ENCODE data around the gene RTCA. TPM values are rescaled to one million over a fixed set of nuclear protein-coding genes. Genes with fewer than 3 reads are reported as not detected.
"Not testable (repeated sequence)": the region's sequence is repeated elsewhere in the genome, so short reads cannot be mapped to it uniquely, and the experiment has no call there.

RTCA gene
- total RNA-seq, 1 experiment from 2014 or later = 60.4 TPM

DNA sequence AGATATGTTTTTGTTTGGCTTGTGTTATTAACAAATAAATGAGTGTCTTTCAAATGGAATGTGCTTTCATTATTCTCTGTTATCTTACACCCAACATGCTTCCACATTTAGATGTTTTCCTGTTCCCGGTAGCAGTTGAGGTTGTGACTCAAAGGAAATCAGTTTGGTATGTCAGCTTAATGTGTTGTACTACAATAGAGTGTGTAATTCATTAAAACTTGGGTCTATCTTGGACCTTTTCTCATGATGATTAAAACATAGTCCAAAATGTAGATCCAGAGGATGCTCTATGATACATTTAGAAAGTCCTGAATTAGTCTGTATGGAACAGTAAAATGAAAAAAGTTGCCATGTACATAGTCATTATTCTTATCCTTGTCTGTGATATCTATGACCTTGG is 26.7 kb downstream of the RTCA start:
- intact Hi-C loops (cut with micrococcal nuclease) = loop anchor here (5.0 kb wide), 1 partner anchor 165 kb away; no protein-coding TSS in a partner anchor
- peaks cover 35% of the 10 kb centered on the region for H3K36me3 Mint-ChIP-seq (ENCODE audit: insufficient read depth, unreplicated experiment)
- H3K27me3 Mint-ChIP-seq (ENCODE audit: insufficient read depth, unreplicated experiment) = no peaks in the 10 kb centered on the region
- H3K4me3 Mint-ChIP-seq (ENCODE audit: unreplicated experiment) = no peak overlapping the region
- TF ChIP-seq, protein P1, sequence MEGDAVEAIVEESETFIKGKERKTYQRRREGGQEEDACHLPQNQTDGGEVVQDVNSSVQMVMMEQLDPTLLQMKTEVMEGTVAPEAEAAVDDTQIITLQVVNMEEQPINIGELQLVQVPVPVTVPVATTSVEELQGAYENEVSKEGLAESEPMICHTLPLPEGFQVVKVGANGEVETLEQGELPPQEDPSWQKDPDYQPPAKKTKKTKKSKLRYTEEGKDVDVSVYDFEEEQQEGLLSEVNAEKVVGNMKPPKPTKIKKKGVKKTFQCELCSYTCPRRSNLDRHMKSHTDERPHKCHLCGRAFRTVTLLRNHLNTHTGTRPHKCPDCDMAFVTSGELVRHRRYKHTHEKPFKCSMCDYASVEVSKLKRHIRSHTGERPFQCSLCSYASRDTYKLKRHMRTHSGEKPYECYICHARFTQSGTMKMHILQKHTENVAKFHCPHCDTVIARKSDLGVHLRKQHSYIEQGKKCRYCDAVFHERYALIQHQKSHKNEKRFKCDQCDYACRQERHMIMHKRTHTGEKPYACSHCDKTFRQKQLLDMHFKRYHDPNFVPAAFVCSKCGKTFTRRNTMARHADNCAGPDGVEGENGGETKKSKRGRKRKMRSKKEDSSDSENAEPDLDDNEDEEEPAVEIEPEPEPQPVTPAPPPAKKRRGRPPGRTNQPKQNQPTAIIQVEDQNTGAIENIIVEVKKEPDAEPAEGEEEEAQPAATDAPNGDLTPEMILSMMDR (IDR thresholded peaks at IDR 0.05; ENCODE audit: unreplicated experiment) = no peak
- POLR2A ChIA-PET = interaction anchor here (1.3 kb wide), 1 partner anchor 26 kb away, joined by 7 read pairs; no protein-coding TSS in a partner anchor
- CTCF ChIA-PET = interaction anchor here (0.6 to 1.3 kb wide), 2 partner anchors 162 to 167 kb away, joined by 3 read pairs; no protein-coding TSS in a partner anchor
- no peak for DNase-seq (ENCODE audit: unreplicated experiment)
- H3K4me1 Mint-ChIP-seq (ENCODE audit: insufficient read depth, unreplicated experiment) = no peaks in the 10 kb centered on the region
- no peaks in the 10 kb centered on the region for H3K9me3 Mint-ChIP-seq (ENCODE audit: unreplicated experiment)
- BruUV-seq (replicated peaks) = no TSS peak
- H3K27ac Mint-ChIP-seq (ENCODE audit: low read depth, unreplicated experiment) = no peak overlapping the region

DNA sequence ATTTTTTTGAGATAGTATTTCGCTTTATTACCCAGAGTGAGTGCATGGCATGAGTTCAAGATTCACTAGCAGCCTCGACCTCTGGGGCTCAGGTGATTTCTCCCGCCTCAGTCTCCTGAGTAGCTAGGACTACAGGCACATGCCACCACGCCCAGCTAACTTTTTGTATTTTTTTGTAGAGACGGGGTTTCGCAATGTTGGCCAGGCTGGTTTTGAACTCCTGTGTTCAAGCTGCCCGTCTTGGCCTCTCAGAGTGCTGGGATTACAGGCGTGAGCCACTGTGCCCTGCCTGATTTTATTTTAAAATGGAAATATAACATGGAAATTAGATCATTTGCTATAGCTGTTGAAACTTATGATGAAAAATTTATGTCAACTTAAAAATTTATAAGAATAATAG is 30.1 kb downstream of the RTCA start:
- H3K27me3 Mint-ChIP-seq (ENCODE audit: insufficient read depth, unreplicated experiment) = no peaks in the 10 kb centered on the region
- no peaks in the 10 kb centered on the region for H3K9me3 Mint-ChIP-seq (ENCODE audit: unreplicated experiment)
- peaks cover 6% of the 10 kb centered on the region for H3K36me3 Mint-ChIP-seq (ENCODE audit: insufficient read depth, unreplicated experiment)
- DNase-seq (ENCODE audit: unreplicated experiment) = no peak
- no TSS peak for BruUV-seq (replicated peaks)
- H3K4me1 Mint-ChIP-seq (ENCODE audit: insufficient read depth, unreplicated experiment) = no peaks in the 10 kb centered on the region
- H3K27ac Mint-ChIP-seq (ENCODE audit: low read depth, unreplicated experiment) = no peak overlapping the region
- ChIA-PET CTCF (interaction anchor here (1.6 kb wide), 1 partner anchor 163 kb away, joined by 6 read pairs; no protein-coding TSS in a partner anchor), POLR2A (interaction anchor here (0.8 to 1.1 kb wide), 3 partner anchors 23 to 57 kb away, joined by 3 to 8 read pairs (median 5); partner anchors contain the start of gene RTCA)
- intact Hi-C loops (cut with micrococcal nuclease) = no loop called here
- no peak overlapping the region for H3K4me3 Mint-ChIP-seq (ENCODE audit: unreplicated experiment)
- TF ChIP-seq, protein P1 (IDR thresholded peaks at IDR 0.05; ENCODE audit: unreplicated experiment) = no peak

DNA sequence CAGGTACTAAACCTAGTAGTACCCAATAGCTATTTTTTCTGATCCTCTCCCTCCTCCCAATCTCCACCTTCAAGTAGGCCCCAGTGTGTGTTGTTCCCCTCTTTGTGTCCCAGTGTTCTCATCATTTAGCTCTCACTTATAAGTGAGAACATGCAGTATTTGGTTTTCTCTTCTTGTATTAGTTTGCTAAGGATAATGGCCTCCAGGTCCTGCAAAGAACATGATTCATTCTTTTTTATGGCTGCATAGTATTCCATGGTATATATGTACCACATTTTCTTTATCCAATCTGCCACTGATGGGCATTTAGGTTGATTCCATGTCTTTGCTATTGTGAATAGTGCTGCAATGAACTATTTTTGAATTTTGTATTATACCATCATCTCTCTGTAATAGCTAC is 31.0 kb downstream of the RTCA start:
- H3K4me3 Mint-ChIP-seq (ENCODE audit: unreplicated experiment); H3K27ac Mint-ChIP-seq (ENCODE audit: low read depth, unreplicated experiment); intact Hi-C loops (cut with micrococcal nuclease); DNase-seq (ENCODE audit: unreplicated experiment); POLR2A ChIA-PET; H3K4me1 Mint-ChIP-seq (ENCODE audit: insufficient read depth, unreplicated experiment); H3K27me3 Mint-ChIP-seq (ENCODE audit: insufficient read depth, unreplicated experiment); BruUV-seq (replicated peaks); H3K36me3 Mint-ChIP-seq (ENCODE audit: insufficient read depth, unreplicated experiment); H3K9me3 Mint-ChIP-seq (ENCODE audit: unreplicated experiment): not testable (repeated sequence)
- CTCF ChIA-PET = interaction anchor here (0.9 to 1.6 kb wide), 3 partner anchors 10 to 162 kb away, joined by 3 to 6 read pairs (median 4); no protein-coding TSS in a partner anchor

DNA sequence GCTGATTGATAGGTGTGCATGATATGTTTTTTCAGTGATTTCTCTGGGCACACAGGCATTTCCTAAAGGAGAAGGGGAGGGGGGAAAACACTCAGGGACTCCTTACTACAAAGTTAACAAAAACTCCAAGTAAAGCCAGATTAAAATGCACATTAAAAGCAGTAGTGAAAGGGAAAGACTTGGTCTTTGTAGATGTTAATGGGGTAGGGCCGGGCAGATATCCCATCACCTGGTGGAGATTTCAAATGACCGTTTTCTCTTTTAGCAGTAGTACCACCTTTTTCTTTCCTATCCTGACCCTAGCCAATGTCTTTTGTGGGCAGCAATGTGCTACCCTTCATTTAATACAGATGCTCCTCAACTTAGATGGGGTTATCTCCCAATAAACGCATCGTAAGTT is 32.5 kb downstream of the RTCA start:
- Mint-ChIP-seq H3K27ac (ENCODE audit: low read depth, unreplicated experiment) (no peak overlapping the region), H3K4me1 (ENCODE audit: insufficient read depth, unreplicated experiment) (no peaks in the 10 kb centered on the region), H3K9me3 (ENCODE audit: unreplicated experiment) (no peaks in the 10 kb centered on the region), H3K27me3 (ENCODE audit: insufficient read depth, unreplicated experiment) (no peaks in the 10 kb centered on the region), H3K36me3 (ENCODE audit: insufficient read depth, unreplicated experiment) (no peaks in the 10 kb centered on the region), H3K4me3 (ENCODE audit: unreplicated experiment) (no peak overlapping the region)
- CTCF ChIA-PET = interaction anchor here (0.6 to 1.4 kb wide), 4 partner anchors 24 to 313 kb away, joined by 3 to 4 read pairs (median 4); no protein-coding TSS in a partner anchor
- POLR2A ChIA-PET = interaction anchor here (0.7 kb wide), 1 partner anchor 12 kb away, joined by 3 read pairs; no protein-coding TSS in a partner anchor
- TF ChIP-seq, protein P1 (IDR thresholded peaks at IDR 0.05; ENCODE audit: unreplicated experiment) = no peak
- intact Hi-C loops (cut with micrococcal nuclease) = no loop called here
- BruUV-seq (replicated peaks) = no TSS peak
- no peak for DNase-seq (ENCODE audit: unreplicated experiment)

Measured in MCF 10A (cell line).